ENCODE data around the gene U2AF1L4. TPM values are rescaled to one million over a fixed set of nuclear protein-coding genes. Genes with fewer than 3 reads are reported as not detected.

The U2AF1L4 gene
- total RNA-seq, 1 donor from 2014 or later: 7.8 TPM

DNA sequence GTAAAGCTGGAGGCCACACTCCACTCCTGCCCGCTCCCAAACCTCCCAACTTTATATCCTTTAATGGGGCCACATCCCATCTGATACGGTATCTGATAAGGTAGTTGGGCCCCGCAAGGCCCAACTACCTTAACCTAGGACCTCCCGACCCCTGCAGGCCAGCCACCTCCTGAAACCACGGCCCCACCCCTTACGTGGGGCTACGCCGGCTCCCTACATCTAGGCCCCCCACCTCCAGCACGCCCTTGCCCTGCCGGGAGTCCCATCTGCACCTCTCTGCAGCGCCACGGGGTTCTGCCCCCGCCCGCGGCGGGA lies 5.2 kb downstream of the U2AF1L4 start:
- DNase-seq: no peak

DNA sequence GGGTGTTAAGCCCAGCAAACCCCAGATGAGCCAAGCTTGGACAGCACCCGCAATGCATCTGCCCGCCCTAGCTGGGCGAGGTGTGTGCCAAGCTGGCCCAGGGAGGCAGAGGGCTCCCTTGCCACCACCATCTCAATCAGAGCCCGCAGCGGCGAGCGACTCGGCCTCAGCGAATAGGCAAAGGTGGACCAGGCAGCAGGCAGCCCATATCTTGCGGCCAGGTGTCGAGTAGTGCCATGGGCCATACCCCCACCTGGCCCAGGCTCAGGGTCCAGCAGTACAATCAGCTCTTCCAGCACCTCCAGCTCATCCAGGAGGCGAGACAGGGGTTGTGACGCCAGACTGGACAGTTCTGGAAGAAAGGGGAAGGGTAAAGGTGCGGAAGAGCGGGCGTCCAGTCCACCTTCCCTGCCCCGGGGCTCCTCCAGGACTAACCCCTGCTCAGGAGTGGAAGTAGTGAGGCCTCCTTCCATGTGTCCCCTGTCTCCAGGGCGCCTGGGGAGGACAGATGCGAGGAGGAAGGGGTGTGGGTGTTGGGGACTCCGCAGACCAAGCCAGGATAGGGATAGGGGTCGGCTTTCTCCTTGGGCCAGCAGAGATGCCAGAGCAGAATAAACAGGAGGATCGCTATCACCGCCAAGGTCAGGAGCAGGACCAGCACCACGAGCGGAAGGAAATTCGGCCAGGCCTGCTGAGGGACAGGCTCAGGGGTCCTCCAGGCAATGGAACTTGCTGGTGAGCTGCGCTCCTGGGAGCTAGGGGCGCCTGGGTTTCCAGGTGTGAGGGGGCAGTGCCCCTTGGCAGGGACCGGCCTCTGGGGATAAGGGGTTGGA lies 5.7 kb downstream of the U2AF1L4 start:
- no peak for DNase-seq

DNA sequence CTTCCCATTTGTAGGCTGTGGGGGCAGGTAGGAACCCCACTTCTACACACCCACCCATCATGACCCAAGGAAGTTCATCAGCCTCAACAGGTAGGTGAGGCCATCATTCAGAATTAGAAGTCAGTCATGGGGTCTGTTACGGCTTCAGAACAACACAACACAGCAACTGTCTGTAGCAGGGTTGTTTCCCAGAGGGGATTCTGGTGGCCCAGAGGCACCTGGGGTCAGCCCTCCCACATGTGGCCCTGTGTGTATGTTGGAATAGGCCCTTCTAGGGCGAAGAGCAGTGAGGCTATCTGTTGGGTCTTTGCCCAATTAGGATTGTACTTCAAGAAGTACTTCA lies 6.4 kb downstream of the U2AF1L4 start:
- DNase-seq: no peak

DNA sequence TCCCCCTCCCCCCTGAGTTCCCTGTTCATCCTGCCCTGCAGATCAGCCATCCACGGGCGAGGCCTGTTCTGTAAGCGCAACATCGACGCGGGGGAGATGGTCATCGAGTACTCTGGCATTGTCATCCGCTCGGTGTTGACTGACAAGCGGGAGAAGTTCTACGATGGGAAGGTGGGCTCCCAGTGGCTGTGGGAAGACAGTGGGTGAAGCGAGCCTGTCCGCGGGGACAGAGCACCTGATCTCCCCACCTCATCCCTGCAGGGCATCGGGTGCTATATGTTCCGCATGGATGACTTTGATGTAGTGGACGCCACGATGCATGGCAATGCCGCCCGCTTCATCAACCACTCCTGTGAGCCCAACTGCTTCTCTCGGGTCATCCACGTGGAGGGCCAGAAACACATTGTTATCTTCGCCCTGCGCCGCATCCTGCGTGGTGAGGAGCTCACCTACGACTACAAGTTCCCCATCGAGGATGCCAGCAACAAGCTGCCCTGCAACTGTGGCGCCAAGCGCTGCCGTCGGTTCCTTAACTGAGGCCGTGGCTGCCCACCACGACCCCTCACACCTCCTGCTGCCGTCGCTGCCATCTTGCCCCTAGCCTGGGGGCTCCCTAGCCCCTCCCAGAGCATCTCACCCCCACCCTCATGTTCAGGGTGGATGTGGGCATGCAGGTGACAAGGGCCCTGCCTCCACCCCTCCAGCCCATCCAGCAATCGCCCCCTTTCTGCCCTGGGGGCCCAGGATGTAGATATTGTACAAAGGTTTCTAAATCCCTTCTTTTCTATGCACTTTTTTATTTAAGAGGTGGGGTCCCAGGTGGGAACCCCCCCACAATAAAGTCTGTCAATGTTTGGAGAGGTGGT lies 7.0 kb downstream of the U2AF1L4 start:
- no peak for DNase-seq

DNA sequence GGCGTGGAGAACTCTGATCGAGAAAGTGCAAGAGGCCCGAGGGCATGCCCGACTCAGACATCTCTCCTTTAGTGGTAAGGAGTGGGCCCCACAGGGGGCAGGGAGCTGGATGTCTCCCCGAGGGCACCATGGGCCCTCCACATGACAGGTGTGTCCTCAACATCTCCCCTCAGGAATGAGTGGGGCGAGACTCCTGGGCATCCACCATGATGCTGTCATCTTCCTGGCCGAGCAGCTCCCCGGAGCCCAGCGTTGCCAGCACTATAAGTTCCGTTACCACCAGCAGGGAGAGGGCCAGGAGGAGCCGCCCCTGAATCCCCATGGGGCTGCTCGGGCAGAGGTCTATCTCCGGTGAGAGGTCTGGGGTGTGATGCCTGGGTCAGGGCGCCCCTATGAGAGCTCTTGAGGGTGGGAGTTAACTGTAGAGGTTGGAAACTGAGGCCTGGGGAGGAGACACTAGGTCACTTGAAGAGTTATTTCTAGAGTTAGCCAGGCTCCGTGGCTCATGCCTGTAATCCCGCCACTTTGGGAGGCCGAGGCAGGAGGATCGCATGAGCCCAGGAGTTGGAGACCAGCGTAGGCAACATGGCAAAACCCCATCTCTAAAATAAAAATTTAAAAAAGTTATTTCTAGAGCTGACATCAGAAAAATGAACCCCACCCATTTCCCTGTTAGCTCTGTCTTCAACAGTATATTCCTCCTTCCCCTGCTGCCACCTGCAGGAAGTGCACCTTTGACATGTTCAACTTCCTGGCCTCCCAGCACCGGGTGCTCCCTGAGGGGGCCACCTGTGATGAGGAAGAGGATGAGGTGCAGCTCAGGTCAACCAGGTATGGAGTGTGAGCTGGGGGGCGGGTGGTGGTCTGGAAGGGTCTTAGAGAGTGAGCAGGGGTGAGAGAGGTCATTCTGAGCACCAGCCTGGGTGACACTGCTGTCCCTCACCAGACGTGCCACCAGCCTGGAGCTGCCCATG lies 8.0 kb downstream of the U2AF1L4 start:
- no peak for DNase-seq

DNA sequence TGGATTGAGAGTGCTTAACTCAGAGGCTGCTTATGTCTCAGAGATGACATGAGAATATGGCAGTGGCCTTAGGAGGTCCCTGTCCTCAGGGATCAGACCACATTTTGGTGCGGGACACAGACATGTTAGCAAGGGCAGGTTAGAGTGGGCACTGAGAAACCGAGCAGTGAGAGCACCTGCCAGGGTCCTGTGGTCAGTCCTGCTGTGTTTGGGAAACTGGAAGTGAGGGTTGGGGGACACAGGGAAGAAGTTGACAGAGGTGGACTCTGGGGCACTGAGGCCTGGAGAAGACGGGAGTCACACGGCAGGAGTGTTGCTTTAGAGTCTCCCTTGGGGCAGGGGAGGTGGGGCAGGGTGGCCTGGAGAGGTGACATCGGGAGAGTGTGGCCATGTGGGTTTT lies 10.3 kb downstream of the U2AF1L4 start:
- DNase-seq: no peak

DNA sequence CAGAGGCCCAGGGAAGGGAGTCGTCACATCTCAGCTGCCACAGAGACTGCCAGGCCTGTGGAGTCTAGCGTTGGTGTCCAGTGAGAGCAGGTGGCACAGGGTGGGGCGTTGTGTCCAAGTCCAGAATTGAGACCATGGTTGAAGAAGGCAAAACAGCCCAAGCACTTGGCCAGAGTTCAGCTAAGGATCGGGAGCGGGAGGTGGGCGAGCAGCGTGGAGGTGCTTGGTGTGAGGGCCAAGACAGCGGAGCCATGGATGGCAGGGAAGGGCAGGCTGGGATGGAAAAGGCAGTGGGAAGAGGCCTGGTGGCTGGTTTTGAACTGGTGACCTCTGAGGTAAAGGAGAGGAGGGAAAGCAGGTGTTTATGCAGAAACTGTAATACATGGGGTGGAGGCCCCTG lies 10.9 kb downstream of the U2AF1L4 start:
- DNase-seq: no peak

DNA sequence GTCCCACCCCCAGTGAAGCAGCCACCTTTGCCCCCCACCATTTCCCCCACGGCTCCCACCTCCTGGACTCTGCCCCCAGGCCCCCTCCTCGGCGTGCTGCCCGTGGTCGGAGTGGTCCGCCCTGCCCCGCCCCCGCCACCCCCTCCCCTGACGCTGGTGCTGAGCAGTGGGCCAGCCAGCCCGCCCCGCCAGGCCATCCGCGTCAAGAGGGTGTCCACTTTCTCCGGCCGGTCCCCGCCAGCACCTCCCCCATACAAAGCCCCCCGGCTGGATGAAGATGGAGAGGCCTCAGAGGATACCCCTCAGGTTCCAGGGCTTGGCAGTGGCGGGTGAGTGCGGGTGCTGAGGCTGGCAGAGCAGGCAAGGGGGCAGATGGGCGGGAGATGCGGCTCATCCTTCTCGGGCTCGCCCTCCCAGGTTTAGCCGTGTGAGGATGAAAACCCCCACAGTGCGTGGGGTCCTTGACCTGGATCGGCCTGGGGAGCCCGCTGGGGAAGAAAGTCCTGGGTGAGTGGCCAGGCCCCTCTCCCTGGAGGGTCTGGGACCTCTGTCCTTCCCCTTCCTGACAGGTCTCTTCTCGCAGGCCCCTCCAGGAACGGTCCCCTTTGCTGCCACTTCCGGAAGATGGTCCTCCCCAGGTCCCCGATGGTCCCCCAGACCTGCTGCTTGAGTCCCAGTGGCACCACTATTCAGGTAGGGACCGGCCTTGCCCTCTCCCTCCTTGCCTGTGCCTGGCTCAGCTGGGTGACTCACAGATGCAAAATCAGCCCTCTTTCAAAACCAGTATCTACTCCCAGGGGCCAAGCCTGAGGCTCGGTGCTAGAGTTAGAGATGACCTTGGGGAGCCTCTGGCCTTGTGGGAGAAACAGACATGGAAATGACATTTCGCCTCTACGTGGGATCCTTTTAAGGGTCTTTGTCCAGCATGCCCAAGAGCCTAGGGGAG lies 11.8 kb downstream of the U2AF1L4 start:
- DNase-seq: no peak

DNA sequence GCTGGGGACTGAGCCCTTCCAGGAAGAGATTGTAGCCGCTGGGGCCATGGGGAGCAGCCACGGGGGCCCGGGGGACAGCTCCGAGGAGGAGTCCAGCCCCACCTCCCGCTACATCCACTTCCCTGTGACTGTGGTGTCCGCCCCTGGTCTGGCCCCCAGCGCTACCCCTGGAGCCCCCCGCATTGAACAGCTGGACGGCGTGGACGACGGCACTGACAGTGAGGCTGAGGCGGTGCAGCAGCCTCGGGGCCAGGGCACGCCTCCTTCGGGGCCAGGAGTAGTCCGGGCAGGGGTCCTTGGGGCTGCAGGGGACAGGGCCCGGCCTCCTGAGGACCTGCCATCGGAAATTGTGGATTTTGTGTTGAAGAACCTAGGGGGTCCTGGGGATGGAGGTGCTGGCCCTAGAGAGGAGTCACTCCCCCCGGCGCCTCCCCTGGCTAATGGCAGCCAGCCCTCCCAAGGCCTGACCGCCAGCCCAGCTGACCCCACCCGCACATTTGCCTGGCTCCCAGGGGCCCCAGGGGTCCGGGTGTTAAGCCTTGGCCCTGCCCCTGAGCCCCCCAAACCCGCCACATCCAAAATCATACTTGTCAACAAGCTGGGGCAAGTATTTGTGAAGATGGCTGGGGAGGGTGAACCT lies 12.6 kb downstream of the U2AF1L4 start:
- no peak for DNase-seq

DNA sequence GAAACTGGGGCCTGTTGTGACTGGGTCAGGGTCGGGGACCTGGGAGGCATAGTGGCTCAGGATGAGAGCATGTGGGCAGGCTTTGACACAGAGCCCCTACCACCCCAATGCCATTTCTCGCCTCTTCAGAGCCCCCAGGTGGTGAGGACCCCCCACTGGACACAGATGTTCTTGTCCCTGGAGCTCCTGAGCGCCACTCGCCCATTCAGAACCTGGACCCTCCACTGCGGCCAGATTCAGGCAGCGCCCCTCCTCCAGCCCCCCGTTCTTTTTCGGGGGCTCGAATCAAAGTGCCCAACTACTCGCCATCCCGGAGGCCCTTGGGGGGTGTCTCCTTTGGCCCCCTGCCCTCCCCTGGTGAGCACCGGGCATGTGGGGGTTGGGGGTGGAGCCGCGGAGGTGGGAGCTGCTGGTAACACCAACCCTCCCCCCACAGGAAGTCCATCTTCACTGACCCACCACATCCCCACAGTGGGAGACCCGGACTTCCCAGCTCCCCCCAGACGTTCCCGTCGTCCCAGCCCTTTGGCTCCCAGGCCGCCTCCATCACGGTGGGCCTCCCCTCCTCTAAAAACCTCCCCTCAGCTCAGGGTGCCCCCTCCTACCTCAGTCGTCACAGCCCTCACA lies 13.3 kb downstream of the U2AF1L4 start:
- no peak for DNase-seq

DNA sequence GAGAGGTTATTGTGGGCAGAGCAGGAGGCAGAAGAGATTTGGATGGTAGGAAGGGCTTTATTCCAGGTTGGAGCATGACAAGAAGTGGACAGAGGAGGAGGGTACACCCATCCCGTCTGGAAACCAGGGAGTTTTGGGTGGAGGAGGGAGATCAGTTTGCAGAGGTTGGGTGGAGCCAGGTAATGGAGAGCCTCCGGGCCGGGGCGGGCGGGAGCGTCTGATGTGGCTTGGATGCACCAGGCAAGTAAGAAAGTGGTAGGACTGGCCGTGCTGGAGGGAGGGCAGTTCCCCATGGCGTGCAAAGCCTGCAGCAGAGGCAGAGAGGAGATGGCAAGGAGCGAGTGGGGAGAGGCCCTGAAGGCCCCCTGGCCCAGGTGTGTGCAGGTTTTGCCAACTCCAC lies 13.9 kb downstream of the U2AF1L4 start:
- DNase-seq: no peak

DNA sequence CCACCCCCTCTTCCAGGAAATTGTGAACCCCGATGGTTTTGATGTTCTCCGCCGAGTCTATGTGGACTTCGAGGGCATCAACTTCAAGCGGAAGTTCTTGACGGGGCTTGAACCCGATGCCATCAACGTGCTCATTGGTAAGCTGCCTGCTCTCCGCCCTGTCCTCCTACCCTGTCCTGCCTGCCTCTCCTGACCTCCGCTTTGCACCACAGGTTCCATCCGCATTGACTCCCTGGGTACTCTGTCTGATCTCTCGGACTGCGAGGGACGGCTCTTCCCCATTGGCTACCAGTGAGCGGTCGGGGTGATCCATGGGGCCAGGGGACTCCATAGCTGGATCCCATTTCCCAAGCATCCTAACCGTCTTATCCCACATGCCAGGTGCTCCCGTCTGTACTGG lies 14.9 kb downstream of the U2AF1L4 start:
- no peak for DNase-seq

DNA sequence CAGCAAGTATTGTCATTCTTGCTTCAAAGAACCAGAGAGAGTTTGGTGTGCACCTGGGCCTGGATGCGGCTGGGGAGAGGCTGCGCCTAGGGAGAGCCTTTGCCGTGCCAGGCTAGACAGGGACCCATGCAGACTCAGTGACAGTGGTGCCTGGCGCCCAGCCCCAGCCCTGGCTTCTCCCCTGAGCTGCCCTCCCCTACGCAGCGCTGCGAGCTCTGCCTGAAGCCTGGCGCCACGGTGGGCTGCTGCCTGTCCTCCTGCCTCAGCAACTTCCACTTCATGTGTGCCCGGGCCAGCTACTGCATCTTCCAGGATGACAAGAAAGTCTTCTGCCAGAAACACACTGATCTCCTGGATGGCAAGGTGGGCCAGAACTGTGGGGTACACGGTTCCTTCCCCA lies 15.5 kb downstream of the U2AF1L4 start:
- no peak for DNase-seq

DNA sequence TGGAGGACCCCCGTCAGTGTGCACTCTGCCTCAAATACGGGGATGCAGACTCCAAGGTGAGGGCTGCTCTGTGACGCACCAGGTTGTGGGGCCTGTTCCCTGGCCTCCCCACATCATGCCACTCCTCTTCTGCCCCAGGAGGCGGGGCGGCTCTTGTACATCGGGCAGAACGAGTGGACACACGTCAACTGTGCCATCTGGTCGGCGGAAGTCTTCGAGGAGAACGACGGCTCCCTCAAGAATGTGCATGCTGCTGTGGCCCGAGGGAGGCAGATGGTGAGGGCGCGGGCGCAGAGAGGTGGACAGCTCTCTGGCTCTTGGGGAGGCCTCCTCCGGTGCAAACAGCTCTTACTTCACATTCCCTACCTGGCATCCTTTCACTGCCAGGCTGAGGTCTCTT lies 16.2 kb downstream of the U2AF1L4 start:
- DNase-seq: no peak

DNA sequence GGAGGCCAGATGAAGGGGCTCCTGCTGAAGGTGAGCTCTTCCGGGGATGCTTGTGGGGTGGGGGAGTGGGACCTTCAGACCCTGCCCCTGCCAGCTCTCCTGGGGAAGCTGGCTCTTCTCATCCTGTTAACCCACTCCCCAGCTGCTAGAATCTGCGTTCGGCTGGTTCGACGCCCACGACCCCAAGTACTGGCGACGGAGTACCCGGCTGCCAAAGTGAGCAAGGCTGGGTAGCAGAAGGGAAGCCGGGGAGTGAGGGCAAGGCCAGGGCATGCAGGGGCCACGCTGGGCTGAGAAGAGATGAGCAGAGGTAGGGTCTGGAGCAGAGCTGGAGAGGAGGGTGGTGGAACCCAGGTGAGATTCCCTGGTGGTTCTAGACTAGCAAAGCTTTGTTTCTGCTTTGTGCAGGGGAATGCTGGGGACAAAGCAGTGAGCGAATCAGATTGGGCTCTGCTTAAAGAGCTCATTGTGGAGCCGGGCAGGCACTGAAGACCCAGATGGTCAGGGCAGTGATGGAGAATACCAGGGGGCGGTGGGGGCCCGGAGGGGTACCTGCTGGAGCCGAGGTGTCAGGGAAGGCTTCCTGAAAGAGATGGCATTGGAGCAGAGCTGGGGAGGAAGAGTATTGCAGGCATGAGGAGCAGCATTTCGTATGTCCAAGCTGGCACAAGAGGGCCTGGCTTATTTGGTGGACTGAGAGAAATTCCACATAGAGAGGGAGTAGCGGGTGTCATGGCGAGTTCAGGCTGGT lies 17.1 kb downstream of the U2AF1L4 start:
- DNase-seq: no peak

DNA sequence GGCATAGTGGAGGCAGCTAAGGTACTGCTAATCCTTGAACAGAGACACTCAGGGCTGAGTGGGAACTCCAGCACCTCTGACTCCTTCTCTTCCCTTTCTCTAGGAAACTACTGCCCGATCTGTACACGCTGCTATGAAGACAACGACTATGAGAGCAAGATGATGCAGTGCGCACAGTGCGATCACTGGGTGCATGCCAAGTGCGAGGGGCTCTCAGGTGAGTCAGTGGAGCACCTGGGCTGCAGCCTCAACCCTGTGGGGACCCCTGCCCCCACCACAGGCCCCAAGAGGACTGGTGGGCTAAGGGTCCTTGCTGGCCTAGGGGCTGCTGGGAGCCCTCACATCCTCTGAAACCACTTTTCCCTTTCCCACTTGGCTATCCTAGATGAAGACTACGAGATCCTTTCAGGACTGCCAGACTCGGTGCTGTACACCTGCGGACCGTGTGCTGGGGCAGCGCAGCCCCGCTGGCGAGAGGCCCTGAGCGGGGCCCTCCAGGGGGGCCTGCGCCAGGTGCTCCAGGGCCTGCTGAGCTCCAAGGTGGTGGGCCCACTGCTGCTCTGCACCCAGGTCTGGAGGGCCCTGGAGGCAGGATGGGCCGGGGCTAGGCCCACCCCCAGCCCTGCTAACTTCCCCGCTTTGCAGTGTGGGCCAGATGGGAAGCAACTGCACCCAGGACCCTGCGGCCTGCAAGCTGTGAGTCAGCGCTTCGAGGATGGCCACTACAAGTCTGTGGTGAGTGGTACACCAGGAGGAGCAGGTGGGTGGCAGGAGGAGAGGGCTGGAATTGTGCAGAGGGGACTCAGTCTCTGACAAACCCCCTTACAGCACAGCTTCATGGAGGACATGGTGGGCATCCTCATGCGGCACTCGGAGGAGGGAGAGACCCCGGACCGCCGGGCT lies 17.9 kb downstream of the U2AF1L4 start:
- no peak for DNase-seq

DNA sequence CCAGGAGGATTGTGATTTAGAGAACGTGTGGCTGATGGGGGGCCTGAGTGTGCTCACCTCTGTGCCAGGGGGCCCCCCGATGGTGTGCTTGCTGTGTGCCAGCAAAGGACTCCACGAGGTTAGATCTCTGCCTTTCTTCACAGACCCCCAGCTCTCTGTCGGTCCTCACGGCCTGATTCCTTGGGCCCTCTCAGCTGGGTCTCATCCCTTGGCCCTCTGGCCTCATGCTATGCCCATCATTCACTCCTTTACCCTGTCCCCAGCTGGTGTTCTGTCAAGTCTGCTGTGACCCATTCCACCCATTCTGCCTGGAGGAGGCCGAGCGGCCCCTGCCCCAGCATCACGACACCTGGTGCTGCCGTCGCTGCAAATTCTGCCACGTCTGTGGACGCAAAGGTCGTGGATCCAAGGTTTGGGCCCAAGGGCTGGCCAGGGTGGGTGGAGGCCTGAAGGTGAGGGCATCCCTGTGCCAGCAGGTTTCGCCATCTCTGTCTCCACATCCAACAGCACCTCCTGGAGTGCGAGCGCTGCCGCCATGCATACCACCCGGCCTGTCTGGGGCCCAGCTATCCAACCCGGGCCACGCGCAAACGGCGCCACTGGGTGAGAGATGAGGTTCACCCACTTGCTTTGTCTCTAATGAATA lies 19.9 kb downstream of the U2AF1L4 start:
- no peak for DNase-seq

DNA sequence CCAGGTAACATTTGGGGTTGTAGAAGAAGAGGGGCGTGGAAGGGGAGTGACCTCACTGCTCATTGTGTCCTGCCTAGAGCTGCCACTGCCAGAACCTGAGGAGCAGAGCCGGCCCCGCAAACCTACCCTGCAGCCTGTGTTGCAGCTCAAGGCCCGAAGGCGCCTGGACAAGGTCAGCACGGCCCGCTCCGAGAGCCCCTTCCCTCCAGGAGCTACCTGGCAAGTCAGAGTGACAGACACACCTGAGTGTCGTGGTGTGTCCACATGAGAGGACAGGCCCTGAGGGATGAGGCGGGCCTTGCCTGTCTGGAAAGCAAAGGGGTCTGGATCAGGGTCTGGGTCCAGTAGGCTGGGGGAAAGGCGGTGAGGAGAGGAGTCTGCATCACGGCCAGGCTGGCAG lies 20.7 kb downstream of the U2AF1L4 start:
- DNase-seq: no peak
